C4-2B (cell line): ENCODE results near the gene ETS1.

Source experiments
- ZFX ChIP-seq: fragments of 450-650 bp; IDR thresholded peaks from 2 replicates; pipeline ENCODE4 v1.6.1; 2017
- TF ChIP-seq, protein P1 (sequence below): fragments of 450-650 bp; conservative IDR thresholded peaks from 2 replicates; pipeline ENCODE4 v1.5.1; 2017; ENCODE audit warnings: mild to moderate bottlenecking

DNA sequence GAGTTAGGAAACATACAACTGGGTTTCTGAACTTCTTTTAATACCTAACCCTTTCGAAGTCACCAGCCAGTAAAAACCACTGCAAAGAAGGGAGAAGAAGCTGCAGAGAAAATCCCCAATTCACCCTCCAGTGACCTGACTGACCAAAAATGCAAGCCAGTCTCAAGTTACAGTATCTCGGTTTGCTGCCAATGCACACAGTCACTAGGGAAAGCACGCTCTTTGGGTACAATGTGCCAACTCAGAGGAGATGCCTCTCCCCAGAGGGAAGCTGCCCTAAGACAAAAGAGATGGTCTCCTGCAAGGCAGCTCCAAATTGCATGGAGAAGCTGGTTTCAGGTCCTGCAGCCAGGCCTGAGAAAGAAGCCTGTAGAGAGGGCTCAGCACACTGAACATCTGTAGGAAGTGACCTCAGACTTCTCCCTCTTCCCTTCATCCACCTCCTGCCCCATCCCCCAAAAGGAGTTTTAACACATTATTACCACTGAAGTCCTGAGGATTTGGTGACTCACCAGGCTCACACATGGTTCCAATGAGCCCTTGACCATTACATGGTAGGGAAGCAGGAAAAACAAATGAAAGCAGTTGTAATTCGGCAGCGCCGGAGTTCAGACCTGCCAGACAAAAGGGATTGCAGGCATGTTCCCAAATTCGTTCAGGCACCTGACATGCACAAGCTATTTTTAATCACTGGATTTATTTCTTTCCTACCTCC, 90.1 kb downstream of the ETS1 start:
- TF ChIP-seq, protein P1, sequence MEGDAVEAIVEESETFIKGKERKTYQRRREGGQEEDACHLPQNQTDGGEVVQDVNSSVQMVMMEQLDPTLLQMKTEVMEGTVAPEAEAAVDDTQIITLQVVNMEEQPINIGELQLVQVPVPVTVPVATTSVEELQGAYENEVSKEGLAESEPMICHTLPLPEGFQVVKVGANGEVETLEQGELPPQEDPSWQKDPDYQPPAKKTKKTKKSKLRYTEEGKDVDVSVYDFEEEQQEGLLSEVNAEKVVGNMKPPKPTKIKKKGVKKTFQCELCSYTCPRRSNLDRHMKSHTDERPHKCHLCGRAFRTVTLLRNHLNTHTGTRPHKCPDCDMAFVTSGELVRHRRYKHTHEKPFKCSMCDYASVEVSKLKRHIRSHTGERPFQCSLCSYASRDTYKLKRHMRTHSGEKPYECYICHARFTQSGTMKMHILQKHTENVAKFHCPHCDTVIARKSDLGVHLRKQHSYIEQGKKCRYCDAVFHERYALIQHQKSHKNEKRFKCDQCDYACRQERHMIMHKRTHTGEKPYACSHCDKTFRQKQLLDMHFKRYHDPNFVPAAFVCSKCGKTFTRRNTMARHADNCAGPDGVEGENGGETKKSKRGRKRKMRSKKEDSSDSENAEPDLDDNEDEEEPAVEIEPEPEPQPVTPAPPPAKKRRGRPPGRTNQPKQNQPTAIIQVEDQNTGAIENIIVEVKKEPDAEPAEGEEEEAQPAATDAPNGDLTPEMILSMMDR: no peak
- no peak for TF ChIP-seq ZFX
